Loucy (cell line): ENCODE measurements around the gene BGN.

Experiments
- CTCF ChIP-seq: fragments of 200-600 bp; sonication (generic); conservative IDR thresholded peaks from 2 replicates; pipeline ENCODE4 v1.5.1; 2014; ENCODE audit warnings: mild to moderate bottlenecking, antibody characterized with exemption, low read length
- EZH2phosphoT487 ChIP-seq: fragments of 200-600 bp; IDR thresholded peaks from 2 replicates; pipeline ENCODE4 v1.6.1; 2018; ENCODE audit warnings: antibody characterized with exemption, mild to moderate bottlenecking, moderate library complexity, borderline replicate concordance

DNA sequence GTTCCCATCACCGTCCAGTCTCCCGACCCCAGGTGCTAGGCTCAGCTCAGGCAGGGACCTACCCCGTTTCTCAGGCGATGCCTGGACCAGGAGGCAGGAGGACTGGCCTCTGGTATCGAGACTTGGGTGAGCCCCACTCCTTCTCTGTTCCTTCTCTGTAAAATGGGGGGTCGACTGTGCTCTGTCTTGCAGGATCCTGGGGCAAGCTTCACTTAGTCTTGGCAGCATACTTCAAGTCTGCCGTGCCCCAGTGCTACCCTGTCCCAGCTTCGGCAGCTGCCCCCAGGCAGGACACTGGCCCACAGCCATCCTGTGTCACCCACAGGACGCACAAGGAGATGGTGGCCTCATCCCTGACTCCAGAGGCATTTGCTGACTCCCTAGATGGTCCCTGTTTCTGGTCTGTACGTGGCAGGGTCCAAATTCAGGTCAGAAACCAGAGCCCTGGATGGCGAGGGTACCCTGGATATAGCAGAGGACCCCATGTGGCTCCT, 17.4 kb upstream of the BGN start:
- TF ChIP-seq CTCF (no peak), EZH2phosphoT487 (no peak)
